ENCODE results near the gene NECAB2.

The NECAB2 gene

GRCh38 chr16:83967838-83968305 lies at the start of gene NECAB2:
NECAB2 (plus strand) TSS chr16:83968244; CDS start chr16:83968649, 405 bp downstream.
- no peak for DNase-seq (ENCODE audit: low read depth, low spot score)

GRCh38 chr16:83920894-83921491 lies 47.1 kb upstream of the NECAB2 start:
- no peak for DNase-seq (ENCODE audit: low read depth, low spot score)

GRCh38 chr16:83923581-83924365 lies 44.3 kb upstream of the NECAB2 start:
- no peak for DNase-seq (ENCODE audit: low read depth, low spot score)

- DNase-seq (ENCODE audit: low read depth, low spot score): no peak
Observed at GRCh38 chr16:83924686-83925085, 43.4 kb upstream of the NECAB2 start.

- DNase-seq (ENCODE audit: low read depth, low spot score): no peak
Observed at GRCh38 chr16:83925095-83925905, 42.7 kb upstream of the NECAB2 start.

- no peak for DNase-seq (ENCODE audit: low read depth, low spot score)
Observed at GRCh38 chr16:83925957-83926725, 41.9 kb upstream of the NECAB2 start.

- DNase-seq (ENCODE audit: low read depth, low spot score): peak; percentile 96
Observed at GRCh38 chr16:83926726-83927397, 41.2 kb upstream of the NECAB2 start.

GRCh38 chr16:83928341-83929055 lies 39.5 kb upstream of the NECAB2 start:
- no peak for DNase-seq (ENCODE audit: low read depth, low spot score)

- no peak for DNase-seq (ENCODE audit: low read depth, low spot score)
Observed at GRCh38 chr16:83929811-83930555, 38.1 kb upstream of the NECAB2 start.

- DNase-seq (ENCODE audit: low read depth, low spot score): no peak
Observed at GRCh38 chr16:83930730-83931500, 37.1 kb upstream of the NECAB2 start.

GRCh38 chr16:83931556-83931955 lies 36.5 kb upstream of the NECAB2 start:
- no peak for DNase-seq (ENCODE audit: low read depth, low spot score)

- no peak for DNase-seq (ENCODE audit: low read depth, low spot score)
Observed at GRCh38 chr16:83932304-83932703, 35.7 kb upstream of the NECAB2 start.

- no peak for DNase-seq (ENCODE audit: low read depth, low spot score)
Observed at GRCh38 chr16:83932955-83933673, 34.9 kb upstream of the NECAB2 start.

GRCh38 chr16:83933885-83934683 lies 34.0 kb upstream of the NECAB2 start:
- DNase-seq (ENCODE audit: low read depth, low spot score): no peak

GRCh38 chr16:83934684-83934977 lies 33.4 kb upstream of the NECAB2 start:
- DNase-seq (ENCODE audit: low read depth, low spot score): no peak

- no peak for DNase-seq (ENCODE audit: low read depth, low spot score)
Observed at GRCh38 chr16:83935005-83935857, 32.8 kb upstream of the NECAB2 start.

GRCh38 chr16:83935858-83936255 lies 32.2 kb upstream of the NECAB2 start:
- no peak for DNase-seq (ENCODE audit: low read depth, low spot score)
